Esophagus muscularis mucosa (tissue), 3 donors: Measurements from ENCODE around the gene CYS1.

ENCODE experiments used
- CTCF ChIP-seq, 3 experiments: fragments of 200-600 bp in 2 of 3; fragments of 450-650 bp in 1 of 3; sonication (generic) in 2 of 3; IDR thresholded peaks; one replicate each; pipeline ENCODE4 v1.5.1; 2017 to 2019; ENCODE audit warnings: antibody characterized with exemption in 3 of 3, mild to moderate bottlenecking in 2 of 3, moderate library complexity in 1 of 3
- POLR2A ChIP-seq: fragments of 450-650 bp; IDR thresholded peaks from one replicate; pipeline ENCODE4 v1.6.1; 2017; ENCODE audit warnings: antibody characterized with exemption, moderate library complexity, mild to moderate bottlenecking, low read depth
- POLR2AphosphoS5 ChIP-seq, 2 donors: sonication (generic); formaldehyde crosslinking; IDR thresholded peaks; one replicate each; pipeline ENCODE4 v1.6.1; 2017; ENCODE audit warnings: antibody characterized with exemption in 2 of 2

- TF ChIP-seq CTCF (IDR thresholded peaks at IDR 0.05) = no peak
- no peak for TF ChIP-seq POLR2A
- no peak for TF ChIP-seq POLR2AphosphoS5 (IDR thresholded peaks at IDR 0.05)
These were observed 34.5 kb downstream of the CYS1 start for GRCh38 chr2:10045561-10046355.
